HUDEP-2 (cell line): ENCODE results near the gene SYNDIG1.

ENCODE experiments used
- DNase-seq, 76 experiments: peaks; one replicate each; lab custom pipeline; 2025; ENCODE audit not compliant: unreplicated experiment in 76 of 76; lab: John Stamatoyannopoulos, UW

SYNDIG1 gene

GRCh38 chr20:24518515-24518914, 49.1 kb downstream of the SYNDIG1 start:
- no peak for DNase-seq

- DNase-seq: no peak
These were observed 50.0 kb downstream of the SYNDIG1 start for GRCh38 chr20:24519476-24519875.

- no peak for DNase-seq
These were observed 51.6 kb downstream of the SYNDIG1 start for GRCh38 chr20:24521032-24521431.

- DNase-seq: no peak
These were observed 53.3 kb downstream of the SYNDIG1 start for GRCh38 chr20:24522452-24523330.

- DNase-seq: no peak
These were observed 54.2 kb downstream of the SYNDIG1 start for GRCh38 chr20:24523661-24524060.

GRCh38 chr20:24528583-24529368, 59.3 kb downstream of the SYNDIG1 start:
- no peak for DNase-seq

GRCh38 chr20:24529369-24529719, 59.9 kb downstream of the SYNDIG1 start:
- DNase-seq: no peak

- no peak for DNase-seq
These were observed 60.8 kb downstream of the SYNDIG1 start for GRCh38 chr20:24530131-24530680.

GRCh38 chr20:24531202-24531601, 61.8 kb downstream of the SYNDIG1 start:
- no peak for DNase-seq

- no peak for DNase-seq
These were observed 62.4 kb downstream of the SYNDIG1 start for GRCh38 chr20:24531631-24532419.

- peak in 5 of 76 experiments; percentile 2 to 9 (median 6) for DNase-seq
These were observed 64.0 kb downstream of the SYNDIG1 start for GRCh38 chr20:24533449-24533848.

GRCh38 chr20:24534282-24534681, 64.9 kb downstream of the SYNDIG1 start:
- no peak for DNase-seq

- DNase-seq: no peak
These were observed 66.7 kb downstream of the SYNDIG1 start for GRCh38 chr20:24535941-24536730.

- no peak for DNase-seq
These were observed 67.8 kb downstream of the SYNDIG1 start for GRCh38 chr20:24537210-24537609.

- DNase-seq: no peak
These were observed 73.3 kb downstream of the SYNDIG1 start for GRCh38 chr20:24542721-24543120.

- no peak for DNase-seq
These were observed 73.7 kb downstream of the SYNDIG1 start for GRCh38 chr20:24543168-24543567.

GRCh38 chr20:24543741-24544140, 74.3 kb downstream of the SYNDIG1 start:
- DNase-seq: no peak

- DNase-seq: no peak
These were observed 74.9 kb downstream of the SYNDIG1 start for GRCh38 chr20:24544371-24544770.

GRCh38 chr20:24545168-24545567, 75.7 kb downstream of the SYNDIG1 start:
- no peak for DNase-seq
